Middle frontal gyrus (tissue), 1 donor: Measurements from ENCODE around the gene GPR155.
"Not testable (repeated sequence)": the region's sequence is repeated elsewhere in the genome, so short reads cannot be mapped to it uniquely, and the experiment has no call there.

Source experiments
- DNase-seq: peaks from one replicate; pipeline ENCODE4 v3.0.0-alpha.2; 2015; ENCODE audit warnings: low spot score; ENCODE audit errors: extremely low spot score

Gene GPR155

GRCh38 chr2:174492963-174493431, 6.2 kb upstream of the GPR155 start:
- DNase-seq: no peak

GRCh38 chr2:174491947-174492346, 5.1 kb upstream of the GPR155 start:
- DNase-seq: no peak

- DNase-seq: no peak
These were observed 3.2 kb upstream of the GPR155 start for GRCh38 chr2:174490051-174490450.

- not testable (repeated sequence) for DNase-seq
These were observed 2.7 kb upstream of the GPR155 start for GRCh38 chr2:174489520-174489919.

- no peak for DNase-seq
These were observed 962 bp upstream of the GPR155 start for GRCh38 chr2:174487820-174488162.

GRCh38 chr2:174487108-174487819, 435 bp upstream of the GPR155 start:
- peak; percentile 94 for DNase-seq

GRCh38 chr2:174485788-174486562, 854 bp downstream of the GPR155 start:
- DNase-seq: no peak

GRCh38 chr2:174485045-174485444, 1.8 kb downstream of the GPR155 start:
- not testable (repeated sequence) for DNase-seq

GRCh38 chr2:174484573-174484972, 2.3 kb downstream of the GPR155 start:
- DNase-seq: no peak

- DNase-seq: no peak
These were observed 4.0 kb downstream of the GPR155 start for GRCh38 chr2:174482854-174483253.

- DNase-seq: no peak
These were observed 9.1 kb downstream of the GPR155 start for GRCh38 chr2:174477759-174478158.

GRCh38 chr2:174473796-174474195, 13.0 kb downstream of the GPR155 start:
- DNase-seq: no peak

GRCh38 chr2:174465327-174465726, 21.5 kb downstream of the GPR155 start:
- DNase-seq: no peak

GRCh38 chr2:174461221-174461620, 25.6 kb downstream of the GPR155 start:
- no peak for DNase-seq

- DNase-seq: no peak
These were observed 32.3 kb downstream of the GPR155 start for GRCh38 chr2:174454566-174454965.

GRCh38 chr2:174450021-174450816, 36.6 kb downstream of the GPR155 start:
- DNase-seq: no peak

GRCh38 chr2:174449033-174449432, 37.8 kb downstream of the GPR155 start:
- no peak for DNase-seq

GRCh38 chr2:174446531-174446930, 40.3 kb downstream of the GPR155 start:
- DNase-seq: no peak

GRCh38 chr2:174445248-174445647, 41.6 kb downstream of the GPR155 start:
- DNase-seq: no peak

GRCh38 chr2:174444761-174445160, 42.1 kb downstream of the GPR155 start:
- DNase-seq: no peak

- DNase-seq: no peak
These were observed 44.0 kb downstream of the GPR155 start for GRCh38 chr2:174442546-174443510.
